ENCODE measurements around the gene CCDC88A. TPM values are rescaled to one million over a fixed set of nuclear protein-coding genes. Genes with fewer than 3 reads are reported as not detected.

Gene CCDC88A
- polyA plus RNA-seq, 2 of the 4 experiments (the other 2 are of a cell fraction), result 21.3 to 77.8 TPM

GRCh38 chr2:55425431-55425831 lies 5.8 kb upstream of the CCDC88A start:
- no peak for FAIRE-seq
- Histone ChIP-seq H3K4me2 (peak overlapping the region; percentile 82), H3K4me3 (peak overlapping the region; percentile 1; the same call in 1 of the 3 replicates), H3K27ac (peak overlapping the region; percentile 64 to 82), H3K4me1 (peaks cover 50% of the 10 kb centered on the region), H3K9me3 (no peaks in the 10 kb centered on the region)
- peak; percentile 87 to 91 for ATAC-seq
- ChIA-PET CTCF (no interaction called here), POLR2A (no interaction called here)
- TF ChIP-seq CEBPB (IDR thresholded peaks at IDR 0.05) (peak; percentile 86 to 93), MYC (IDR thresholded peaks at IDR 0.05; ENCODE audit: borderline replicate concordance, low read length) (no peak), SMC3 (IDR thresholded peaks at IDR 0.05) (0 out of 3 replicates have a peak, but pooled peaks have one; percentile 13), HEYL (CRISPR knock-in tag; IDR thresholded peaks at IDR 0.05) (no peak), HOXB5 (CRISPR knock-in tag; IDR thresholded peaks at IDR 0.05) (no peak), JUNB (IDR thresholded peaks at IDR 0.05) (peak; percentile 85), ZSCAN20 (CRISPR knock-in tag; IDR thresholded peaks at IDR 0.05) (no peak), HES2 (IDR thresholded peaks at IDR 0.05) (no peak; the same call in 1 of the 2 replicates), BHLHE40 (IDR thresholded peaks at IDR 0.05; ENCODE audit: low read depth, low read length) (no peak), POLR2AphosphoS2 (conservative IDR thresholded peaks at IDR 0.05; ENCODE audit: low read length) (no peak), EP300 (IDR thresholded peaks at IDR 0.05) (peak in 1 of 2 experiments; percentile 59; a peak in 1 of 5 replicates), CBX2 (IDR thresholded peaks at IDR 0.05; ENCODE audit: borderline replicate concordance, low read depth) (no peak), MAFK (IDR thresholded peaks at IDR 0.05; ENCODE audit: partially characterized antibody) (peak; percentile 60), HOXA7 (CRISPR knock-in tag; IDR thresholded peaks at IDR 0.05) (no peak), ZC3H11A (IDR thresholded peaks at IDR 0.05) (no peak), CHD4 (IDR thresholded peaks at IDR 0.05; ENCODE audit: borderline replicate concordance) (no peak), USF2 (IDR thresholded peaks at IDR 0.05) (no peak), ZFP36 (IDR thresholded peaks at IDR 0.05; ENCODE audit: borderline replicate concordance, partially characterized antibody) (no peak), FOSL2 (IDR thresholded peaks at IDR 0.05) (peak; percentile 89; the same call in 1 of the 2 replicates), FOSL2 (CRISPR knock-in tag; IDR thresholded peaks at IDR 0.05) (peak; percentile 96), RCOR1 (IDR thresholded peaks at IDR 0.05; ENCODE audit: low read depth, low read length) (no peak), CHD2 (IDR thresholded peaks at IDR 0.05; ENCODE audit: low read length, partially characterized antibody) (no peak), GATA3 (IDR thresholded peaks at IDR 0.05; ENCODE audit: borderline replicate concordance) (peak; percentile 76; the same call in 1 of the 2 replicates), CBX8 (IDR thresholded peaks at IDR 0.05) (no peak), JUN (IDR thresholded peaks at IDR 0.05) (peak; percentile 61 to 68; a peak in 3 of 5 replicates), POLR2A (IDR thresholded peaks at IDR 0.05; ENCODE audit: low read length) (no peak)
- TF ChIP-seq, protein P1, sequence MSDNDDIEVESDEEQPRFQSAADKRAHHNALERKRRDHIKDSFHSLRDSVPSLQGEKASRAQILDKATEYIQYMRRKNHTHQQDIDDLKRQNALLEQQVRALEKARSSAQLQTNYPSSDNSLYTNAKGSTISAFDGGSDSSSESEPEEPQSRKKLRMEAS (IDR thresholded peaks at IDR 0.05), result no peak; the same call in 1 of the 2 replicates
- TF ChIP-seq, protein P2, sequence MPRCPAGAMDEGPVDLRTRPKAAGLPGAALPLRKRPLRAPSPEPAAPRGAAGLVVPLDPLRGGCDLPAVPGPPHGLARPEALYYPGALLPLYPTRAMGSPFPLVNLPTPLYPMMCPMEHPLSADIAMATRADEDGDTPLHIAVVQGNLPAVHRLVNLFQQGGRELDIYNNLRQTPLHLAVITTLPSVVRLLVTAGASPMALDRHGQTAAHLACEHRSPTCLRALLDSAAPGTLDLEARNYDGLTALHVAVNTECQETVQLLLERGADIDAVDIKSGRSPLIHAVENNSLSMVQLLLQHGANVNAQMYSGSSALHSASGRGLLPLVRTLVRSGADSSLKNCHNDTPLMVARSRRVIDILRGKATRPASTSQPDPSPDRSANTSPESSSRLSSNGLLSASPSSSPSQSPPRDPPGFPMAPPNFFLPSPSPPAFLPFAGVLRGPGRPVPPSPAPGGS (IDR thresholded peaks at IDR 0.05), result 0 out of 3 replicates have a peak, but pooled peaks have one; percentile 49
- TF ChIP-seq, protein P3, sequence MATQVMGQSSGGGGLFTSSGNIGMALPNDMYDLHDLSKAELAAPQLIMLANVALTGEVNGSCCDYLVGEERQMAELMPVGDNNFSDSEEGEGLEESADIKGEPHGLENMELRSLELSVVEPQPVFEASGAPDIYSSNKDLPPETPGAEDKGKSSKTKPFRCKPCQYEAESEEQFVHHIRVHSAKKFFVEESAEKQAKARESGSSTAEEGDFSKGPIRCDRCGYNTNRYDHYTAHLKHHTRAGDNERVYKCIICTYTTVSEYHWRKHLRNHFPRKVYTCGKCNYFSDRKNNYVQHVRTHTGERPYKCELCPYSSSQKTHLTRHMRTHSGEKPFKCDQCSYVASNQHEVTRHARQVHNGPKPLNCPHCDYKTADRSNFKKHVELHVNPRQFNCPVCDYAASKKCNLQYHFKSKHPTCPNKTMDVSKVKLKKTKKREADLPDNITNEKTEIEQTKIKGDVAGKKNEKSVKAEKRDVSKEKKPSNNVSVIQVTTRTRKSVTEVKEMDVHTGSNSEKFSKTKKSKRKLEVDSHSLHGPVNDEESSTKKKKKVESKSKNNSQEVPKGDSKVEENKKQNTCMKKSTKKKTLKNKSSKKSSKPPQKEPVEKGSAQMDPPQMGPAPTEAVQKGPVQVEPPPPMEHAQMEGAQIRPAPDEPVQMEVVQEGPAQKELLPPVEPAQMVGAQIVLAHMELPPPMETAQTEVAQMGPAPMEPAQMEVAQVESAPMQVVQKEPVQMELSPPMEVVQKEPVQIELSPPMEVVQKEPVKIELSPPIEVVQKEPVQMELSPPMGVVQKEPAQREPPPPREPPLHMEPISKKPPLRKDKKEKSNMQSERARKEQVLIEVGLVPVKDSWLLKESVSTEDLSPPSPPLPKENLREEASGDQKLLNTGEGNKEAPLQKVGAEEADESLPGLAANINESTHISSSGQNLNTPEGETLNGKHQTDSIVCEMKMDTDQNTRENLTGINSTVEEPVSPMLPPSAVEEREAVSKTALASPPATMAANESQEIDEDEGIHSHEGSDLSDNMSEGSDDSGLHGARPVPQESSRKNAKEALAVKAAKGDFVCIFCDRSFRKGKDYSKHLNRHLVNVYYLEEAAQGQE (IDR thresholded peaks at IDR 0.05), result no peak
- peak; percentile 55 to 89 for DNase-seq (ENCODE audit: low read depth in 1 of 2, low spot score in 1 of 2)
- 6% methylated on average over 3 of the region's 3 CpGs for WGBS (ENCODE audit: missing lambda C conversion rate)
